ENCODE data around the gene QKI. TPM values are rescaled to one million over a fixed set of nuclear protein-coding genes. Genes with fewer than 3 reads are reported as not detected.
"Not testable (repeated sequence)": the region's sequence is repeated elsewhere in the genome, so short reads cannot be mapped to it uniquely, and the experiment has no call there.

QKI gene
- total RNA-seq, 4 donors from 2014 or later: 8.4 to 107 (median 37.1) TPM

GRCh38 chr6:163586888-163587287 lies 172.4 kb downstream of the QKI start:
- no peaks in the 10 kb centered on the region for H3K36me3 ChIP-seq
- DNase-seq: no peak
- H3K4me1 ChIP-seq: no peaks in the 10 kb centered on the region
- TF ChIP-seq POLR2A (IDR thresholded peaks at IDR 0.05) (no peak), CTCF (IDR thresholded peaks at IDR 0.05) (no peak)
- no peaks in the 10 kb centered on the region for H3K9me3 ChIP-seq
- no peaks in the 10 kb centered on the region for H3K27me3 ChIP-seq
- H3K27ac ChIP-seq: no peak overlapping the region
- H3K4me3 ChIP-seq: no peak overlapping the region

- H3K4me1 ChIP-seq: no peaks in the 10 kb centered on the region
- H3K27me3 ChIP-seq: no peaks in the 10 kb centered on the region
- no peak overlapping the region for H3K27ac ChIP-seq
- peaks cover 0 to 3% (median 1%) of the 10 kb centered on the region in 4 donors for H3K9me3 ChIP-seq
- DNase-seq: no peak
- H3K4me3 ChIP-seq: no peak overlapping the region
- TF ChIP-seq CTCF (IDR thresholded peaks at IDR 0.05) (no peak), POLR2A (IDR thresholded peaks at IDR 0.05) (no peak)
- H3K36me3 ChIP-seq: no peaks in the 10 kb centered on the region
Measured at GRCh38 chr6:163588220-163588919, 173.9 kb downstream of the QKI start.

GRCh38 chr6:163589387-163589786 lies 174.9 kb downstream of the QKI start:
- no peak for TF ChIP-seq POLR2A (IDR thresholded peaks at IDR 0.05)
- no peak for DNase-seq
- Histone ChIP-seq H3K9me3 (peaks cover 0 to 4% (median 2%) of the 10 kb centered on the region in 4 donors), H3K4me1 (no peaks in the 10 kb centered on the region), H3K4me3 (no peak overlapping the region), H3K27ac (no peak overlapping the region), H3K27me3 (no peaks in the 10 kb centered on the region), H3K36me3 (no peaks in the 10 kb centered on the region)

- not testable (repeated sequence) for DNase-seq, H3K9me3 ChIP-seq, H3K36me3 ChIP-seq, H3K27ac ChIP-seq, H3K4me3 ChIP-seq, H3K27me3 ChIP-seq, H3K4me1 ChIP-seq
Measured at GRCh38 chr6:163590132-163590531, 175.6 kb downstream of the QKI start.

GRCh38 chr6:163592872-163593271 lies 178.4 kb downstream of the QKI start:
- H3K9me3 ChIP-seq: peaks cover 0 to 4% (median 2%) of the 10 kb centered on the region in 4 donors
- DNase-seq: no peak
- no peak for TF ChIP-seq CTCF (IDR thresholded peaks at IDR 0.05)
- no peak for TF ChIP-seq POLR2A (IDR thresholded peaks at IDR 0.05)
- no peak overlapping the region for H3K4me3 ChIP-seq
- H3K4me1 ChIP-seq: no peaks in the 10 kb centered on the region
- H3K27me3 ChIP-seq: no peaks in the 10 kb centered on the region
- H3K27ac ChIP-seq: no peak overlapping the region
- no peaks in the 10 kb centered on the region for H3K36me3 ChIP-seq

- Histone ChIP-seq H3K27ac (no peak overlapping the region), H3K27me3 (no peaks in the 10 kb centered on the region), H3K4me3 (no peak overlapping the region), H3K9me3 (peaks cover 0 to 4% (median 2%) of the 10 kb centered on the region in 4 donors), H3K36me3 (no peaks in the 10 kb centered on the region), H3K4me1 (no peaks in the 10 kb centered on the region)
- TF ChIP-seq POLR2A (IDR thresholded peaks at IDR 0.05) (no peak), CTCF (IDR thresholded peaks at IDR 0.05) (no peak)
- DNase-seq: no peak
Measured at GRCh38 chr6:163596174-163596573, 181.7 kb downstream of the QKI start.

GRCh38 chr6:163599136-163599535 lies 184.6 kb downstream of the QKI start:
- no peak overlapping the region for H3K27ac ChIP-seq
- no peak for TF ChIP-seq POLR2A (IDR thresholded peaks at IDR 0.05)
- no peak for TF ChIP-seq CTCF (IDR thresholded peaks at IDR 0.05)
- H3K27me3 ChIP-seq: no peaks in the 10 kb centered on the region
- no peak for DNase-seq
- H3K36me3 ChIP-seq: no peaks in the 10 kb centered on the region
- no peak overlapping the region for H3K4me3 ChIP-seq
- no peaks in the 10 kb centered on the region for H3K4me1 ChIP-seq
- no peaks in the 10 kb centered on the region for H3K9me3 ChIP-seq
